Smooth muscle cell (in vitro differentiated cells): ENCODE measurements around the gene MYH7. TPM values are rescaled to one million over a fixed set of nuclear protein-coding genes. Genes with fewer than 3 reads are reported as not detected.

Source experiments
- DNase-seq: peaks from one replicate; lab custom pipeline; 2025; ENCODE audit not compliant: unreplicated experiment; lab: John Stamatoyannopoulos, UW
- H2AFZ ChIP-seq: fragments of 200-600 bp; sonication (generic); 2 replicates; pipeline ENCODE4 v1.6.0; 2016; ENCODE audit warnings: antibody characterized with exemption, low read depth, mild to moderate bottlenecking
- H3F3A ChIP-seq: fragments of 200-600 bp; sonication (generic); 2 replicates; pipeline ENCODE4 v1.6.0; 2017; ENCODE audit warnings: antibody characterized with exemption, low read depth
- H3K27ac ChIP-seq: fragments of 200-600 bp; sonication (generic); 2 replicates; pipeline ENCODE4 v1.5.1; 2016; ENCODE audit warnings: low read depth, mild to moderate bottlenecking
- H3K27me3 ChIP-seq: fragments of 200-600 bp; sonication (generic); 2 replicates; pipeline ENCODE4 v1.6.1; 2016; ENCODE audit warnings: low read depth, mild to moderate bottlenecking
- H3K36me3 ChIP-seq: fragments of 200-600 bp; sonication (generic); 2 replicates; pipeline ENCODE4 v1.5.1; 2016; ENCODE audit warnings: low read depth
- H3K4me1 ChIP-seq: fragments of 200-600 bp; sonication (generic); 2 replicates; pipeline ENCODE4 v1.5.1; 2016; ENCODE audit warnings: low read depth
- H3K4me2 ChIP-seq: fragments of 200-600 bp; sonication (generic); 2 replicates; pipeline ENCODE4 v1.6.0; 2016; ENCODE audit warnings: mild to moderate bottlenecking
- H3K4me3 ChIP-seq: fragments of 200-600 bp; sonication (generic); 2 replicates; pipeline ENCODE4 v1.5.1; 2016; ENCODE audit warnings: mild to moderate bottlenecking
- H3K79me2 ChIP-seq: fragments of 200-600 bp; sonication (generic); 2 replicates; pipeline ENCODE4 v1.6.0; 2016; ENCODE audit warnings: low read depth, mild to moderate bottlenecking
- H3K9ac ChIP-seq: fragments of 200-600 bp; sonication (generic); 2 replicates; pipeline ENCODE4 v1.6.0; 2016; ENCODE audit warnings: low read depth
- H3K9me3 ChIP-seq: fragments of 200-600 bp; sonication (generic); replicated peaks from 2 replicates; pipeline ENCODE4 v1.5.1; 2016; ENCODE audit warnings: low read depth
- H4K20me1 ChIP-seq: fragments of 200-600 bp; sonication (generic); 2 replicates; pipeline ENCODE4 v1.6.0; 2016; ENCODE audit warnings: low read depth
- CTCF ChIP-seq: fragments of 200-600 bp; sonication (generic); IDR thresholded peaks from 2 replicates; pipeline ENCODE4 v1.5.1; 2017; ENCODE audit warnings: borderline replicate concordance, mild to moderate bottlenecking, antibody characterized with exemption; ENCODE audit not compliant: insufficient read depth, poor library complexity, severe bottlenecking
- WGBS: methylation state at CpG from one replicate; pipeline ENCODE4 v1.1.7; 2016; ENCODE audit warnings: low lambda C conversion rate; 5-methylcytosine and 5-hydroxymethylcytosine counted together
- polyA plus RNA-seq: library from polyadenylated mRNA; unstranded; fragments of >200 nt; fragmentation: Nextera tagmentation; extraction: Ambion mirVana; gene quantifications from 2 replicates; pipeline ENCODE4 v1.2.1, GENCODE V29; 2016
- total RNA-seq: library from RNA; depleted of rRNA; stranded (reverse); fragments of >200 nt; gene quantifications from 2 replicates; pipeline ENCODE4 v1.2.3, GENCODE V29; 2014

MYH7 gene
- total and polyA plus RNA-seq, 2 experiments from 2014 or later = not detected

- Histone ChIP-seq H3K4me3 (no peak overlapping the region), H3K36me3 (no peaks in the 10 kb centered on the region), H3K27me3 (peaks cover 7% of the 10 kb centered on the region), H4K20me1 (no peaks in the 10 kb centered on the region), H3K9ac (no peak overlapping the region), H3K9me3 (no peaks in the 10 kb centered on the region), H3F3A (no peaks in the 10 kb centered on the region), H2AFZ (no peak overlapping the region), H3K27ac (no peak overlapping the region), H3K79me2 (no peaks in the 10 kb centered on the region), H3K4me2 (no peak overlapping the region), H3K4me1 (no peaks in the 10 kb centered on the region)
- DNase-seq = no peak
- no peak for TF ChIP-seq CTCF
- 83% methylated on average over 2 of the region's 2 CpGs for WGBS
These were observed 26.0 kb downstream of the MYH7 start for GRCh38 chr14:23409475-23409874.

GRCh38 chr14:23408307-23408630 is 27.2 kb downstream of the MYH7 start:
- no peak for TF ChIP-seq CTCF
- 85% methylated on average over 5 of the region's 5 CpGs for WGBS
- Histone ChIP-seq H3K27ac (no peak overlapping the region), H3K36me3 (no peaks in the 10 kb centered on the region), H2AFZ (no peak overlapping the region), H3K4me3 (no peak overlapping the region), H4K20me1 (no peaks in the 10 kb centered on the region), H3K27me3 (peaks cover 7% of the 10 kb centered on the region), H3K4me2 (no peak overlapping the region), H3K9me3 (no peaks in the 10 kb centered on the region), H3F3A (no peaks in the 10 kb centered on the region), H3K9ac (no peak overlapping the region), H3K4me1 (no peaks in the 10 kb centered on the region), H3K79me2 (no peaks in the 10 kb centered on the region)
- DNase-seq = no peak

- H2AFZ ChIP-seq = no peak within 1 kb of the TSS
- no peak for TF ChIP-seq CTCF
- H3F3A ChIP-seq = no peaks in the 10 kb centered on the region
- no peak within 1 kb of the TSS for H3K9ac ChIP-seq
- peaks cover 7% of the 10 kb centered on the region for H3K27me3 ChIP-seq
- no peaks in the 10 kb centered on the region for H3K79me2 ChIP-seq
- whole genome bisulfite sequencing = 88% methylated on average over 15 of the region's 15 CpGs
- H3K4me1 ChIP-seq = no peaks in the 10 kb centered on the region
- H3K27ac ChIP-seq = no peak within 1 kb of the TSS
- no peak within 1 kb of the TSS for H3K4me2 ChIP-seq
- DNase-seq = no peak
- no peak within 1 kb of the TSS for H3K4me3 ChIP-seq
- H3K36me3 ChIP-seq = no peaks in the 10 kb centered on the region
- H4K20me1 ChIP-seq = no peaks in the 10 kb centered on the region
- H3K9me3 ChIP-seq = no peaks in the 10 kb centered on the region
These were observed 27.7 kb downstream of the MYH7 start, which contains the start of gene MYH6 for GRCh38 chr14:23407516-23408306. Gene MYH6, minus strand, starts transcription at chr14:23408273. Its CDS starts 1,050 bp downstream, at chr14:23407223.
